Astrocyte (in vitro differentiated cells and primary cell): Measurements from ENCODE around the gene BYSL. TPM values are rescaled to one million over a fixed set of nuclear protein-coding genes. Genes with fewer than 3 reads are reported as not detected.

Experiments
- DNase-seq: peaks from one replicate; pipeline ENCODE4 v3.0.0-alpha.2; 2010; ENCODE audit warnings: low read depth
- FAIRE-seq: peaks from 2 replicates; lab custom pipeline; 2011; peaks lifted over from hg19 to GRCh38; lab: Jason Lieb, UNC
- H2AFZ ChIP-seq: 2 replicates; pipeline ENCODE4 v1.6.0; 2012; ENCODE audit warnings: low read depth, low read length, inconsistent platforms
- H3K27ac ChIP-seq: 2 replicates; pipeline ENCODE4 v1.5.1; 2011; ENCODE audit warnings: low read depth, low read length, inconsistent platforms
- H3K27me3 ChIP-seq: 2 replicates; pipeline ENCODE4 v1.6.0; 2011; ENCODE audit warnings: low read length, inconsistent platforms; ENCODE audit not compliant: insufficient read depth
- H3K36me3 ChIP-seq: 2 replicates; pipeline ENCODE4 v1.5.1; 2011; ENCODE audit warnings: low read length, inconsistent platforms; ENCODE audit not compliant: insufficient read depth
- H3K4me1 ChIP-seq: 2 replicates; pipeline ENCODE4 v1.5.1; 2011; ENCODE audit warnings: low read length, inconsistent platforms; ENCODE audit not compliant: insufficient read depth
- H3K4me2 ChIP-seq: 2 replicates; pipeline ENCODE4 v1.6.0; 2012; ENCODE audit warnings: low read length, inconsistent platforms
- H3K4me3 ChIP-seq: 2 replicates; pipeline ENCODE4 v1.5.1; 2011; ENCODE audit warnings: low read depth, mild to moderate bottlenecking, low read length, inconsistent platforms; ENCODE audit not compliant: insufficient read depth
- H3K79me2 ChIP-seq: 2 replicates; pipeline ENCODE4 v1.6.0; 2012; ENCODE audit warnings: mild to moderate bottlenecking, low read length, inconsistent platforms; ENCODE audit not compliant: insufficient read depth
- H3K9ac ChIP-seq: 2 replicates; pipeline ENCODE4 v1.6.0; 2012; ENCODE audit warnings: mild to moderate bottlenecking, low read length, inconsistent platforms
- H3K9me3 ChIP-seq: 2 replicates; pipeline ENCODE4 v1.5.1; 2012; ENCODE audit warnings: low read depth, mild to moderate bottlenecking, low read length, inconsistent platforms; ENCODE audit not compliant: insufficient read depth
- H4K20me1 ChIP-seq: 2 replicates; pipeline ENCODE4 v1.6.0; 2012; ENCODE audit warnings: low read length, inconsistent platforms; ENCODE audit not compliant: insufficient read depth
- H3K27ac Mint-ChIP-seq: one replicate; pipeline ENCODE4 v1.8.0; 2021; ENCODE audit warnings: mild to moderate bottlenecking, mixed read lengths; ENCODE audit not compliant: unreplicated experiment
- H3K27me3 Mint-ChIP-seq: one replicate; pipeline ENCODE4 v1.8.0; 2021; ENCODE audit warnings: low read depth, mixed read lengths; ENCODE audit not compliant: unreplicated experiment
- H3K36me3 Mint-ChIP-seq: one replicate; pipeline ENCODE4 v1.8.0; 2021; ENCODE audit warnings: low read depth, mixed read lengths; ENCODE audit not compliant: unreplicated experiment
- H3K4me1 Mint-ChIP-seq: one replicate; pipeline ENCODE4 v1.8.0; 2021; ENCODE audit warnings: low read depth, mixed read lengths; ENCODE audit not compliant: unreplicated experiment
- H3K4me3 Mint-ChIP-seq: one replicate; pipeline ENCODE4 v1.8.0; 2021; ENCODE audit warnings: mild to moderate bottlenecking, moderate library complexity, mixed read lengths; ENCODE audit not compliant: unreplicated experiment
- H3K9me3 Mint-ChIP-seq: one replicate; pipeline ENCODE4 v1.8.0; 2021; ENCODE audit warnings: mild to moderate bottlenecking, mixed read lengths; ENCODE audit not compliant: unreplicated experiment
- EZH2 ChIP-seq: IDR thresholded peaks from 2 replicates; pipeline ENCODE4 v1.6.1; 2012; ENCODE audit warnings: mild to moderate bottlenecking, low read length, inconsistent platforms; ENCODE audit not compliant: insufficient read depth
- total RNA-seq: library from RNA; stranded (reverse); gene quantifications from 2 replicates; pipeline ENCODE4 v1.2.1, GENCODE V29; 2021
- TF ChIP-seq, protein P1 (sequence below): IDR thresholded peaks from 2 replicates; pipeline ENCODE4 v1.5.1; 2011; ENCODE audit warnings: low read depth, mild to moderate bottlenecking, inconsistent platforms, low read length, moderate library complexity; ENCODE audit not compliant: insufficient read depth

Gene BYSL
- total RNA-seq, 1 donor from 2014 or later = 41.2 TPM

DNA sequence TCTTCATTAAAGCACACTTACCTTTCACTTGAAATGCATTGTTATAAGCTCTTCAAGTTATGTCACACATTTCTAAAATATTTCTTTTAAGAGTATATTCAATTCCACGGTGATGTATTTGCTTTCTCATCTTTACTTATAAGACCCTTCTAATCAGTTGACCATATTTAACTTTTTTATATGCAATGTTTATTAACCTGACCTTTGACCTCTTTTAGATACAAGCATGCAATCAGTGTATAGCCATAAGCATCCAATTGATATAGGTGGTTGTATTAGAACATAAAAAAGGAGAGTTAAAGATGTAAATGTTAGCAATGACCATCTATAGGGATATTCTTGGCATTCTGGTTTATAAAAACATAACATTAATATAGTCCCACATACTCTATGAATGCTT, 35.4 kb upstream of the BYSL start:
- no peak overlapping the region for H3K27ac Mint-ChIP-seq
- Histone ChIP-seq H3K4me2 (no peak overlapping the region), H3K9me3 (no peaks in the 10 kb centered on the region), H3K79me2 (no peaks in the 10 kb centered on the region), H3K9ac (no peak overlapping the region), H4K20me1 (no peaks in the 10 kb centered on the region), H3K4me3 (no peak overlapping the region), H3K36me3 (no peaks in the 10 kb centered on the region), H3K27ac (no peak overlapping the region), H3K27me3 (no peaks in the 10 kb centered on the region), H3K4me1 (no peaks in the 10 kb centered on the region), H2AFZ (no peak overlapping the region)
- FAIRE-seq (no peak), DNase-seq (no peak)
- H3K4me3 Mint-ChIP-seq = no peak overlapping the region
- TF ChIP-seq, protein P1, sequence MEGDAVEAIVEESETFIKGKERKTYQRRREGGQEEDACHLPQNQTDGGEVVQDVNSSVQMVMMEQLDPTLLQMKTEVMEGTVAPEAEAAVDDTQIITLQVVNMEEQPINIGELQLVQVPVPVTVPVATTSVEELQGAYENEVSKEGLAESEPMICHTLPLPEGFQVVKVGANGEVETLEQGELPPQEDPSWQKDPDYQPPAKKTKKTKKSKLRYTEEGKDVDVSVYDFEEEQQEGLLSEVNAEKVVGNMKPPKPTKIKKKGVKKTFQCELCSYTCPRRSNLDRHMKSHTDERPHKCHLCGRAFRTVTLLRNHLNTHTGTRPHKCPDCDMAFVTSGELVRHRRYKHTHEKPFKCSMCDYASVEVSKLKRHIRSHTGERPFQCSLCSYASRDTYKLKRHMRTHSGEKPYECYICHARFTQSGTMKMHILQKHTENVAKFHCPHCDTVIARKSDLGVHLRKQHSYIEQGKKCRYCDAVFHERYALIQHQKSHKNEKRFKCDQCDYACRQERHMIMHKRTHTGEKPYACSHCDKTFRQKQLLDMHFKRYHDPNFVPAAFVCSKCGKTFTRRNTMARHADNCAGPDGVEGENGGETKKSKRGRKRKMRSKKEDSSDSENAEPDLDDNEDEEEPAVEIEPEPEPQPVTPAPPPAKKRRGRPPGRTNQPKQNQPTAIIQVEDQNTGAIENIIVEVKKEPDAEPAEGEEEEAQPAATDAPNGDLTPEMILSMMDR = no peak
- no peak for TF ChIP-seq EZH2
- H3K4me1 Mint-ChIP-seq = peaks cover 8% of the 10 kb centered on the region
- no peaks in the 10 kb centered on the region for H3K36me3 Mint-ChIP-seq
- no peaks in the 10 kb centered on the region for H3K9me3 Mint-ChIP-seq
- no peaks in the 10 kb centered on the region for H3K27me3 Mint-ChIP-seq

DNA sequence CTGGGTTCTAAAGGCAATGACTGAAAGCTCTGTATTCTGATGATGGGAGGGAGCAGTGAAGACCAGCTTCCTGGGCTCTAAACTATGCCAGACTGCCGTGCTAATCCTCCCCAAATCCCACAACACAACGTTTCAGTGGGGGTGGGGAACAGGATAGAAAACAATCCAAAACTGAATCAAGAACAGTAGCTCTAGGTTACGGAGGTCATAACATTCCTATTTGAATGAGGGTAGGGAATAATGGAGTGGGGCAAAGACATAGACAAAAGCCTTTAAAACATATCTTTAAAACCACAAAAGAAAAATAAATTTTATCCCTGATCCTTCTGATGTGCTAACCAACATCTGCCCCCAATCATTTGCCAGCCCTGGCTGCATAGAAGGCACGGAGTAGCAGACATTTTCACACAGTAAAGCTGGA, 34.0 kb upstream of the BYSL start:
- Mint-ChIP-seq H3K9me3 (no peaks in the 10 kb centered on the region), H3K27ac (no peak overlapping the region), H3K4me1 (peaks cover 8% of the 10 kb centered on the region), H3K36me3 (no peaks in the 10 kb centered on the region), H3K27me3 (no peaks in the 10 kb centered on the region), H3K4me3 (no peak overlapping the region)
- Histone ChIP-seq H3K9me3 (no peaks in the 10 kb centered on the region), H3K36me3 (no peaks in the 10 kb centered on the region), H3K4me2 (no peak overlapping the region), H4K20me1 (no peaks in the 10 kb centered on the region), H3K9ac (no peak overlapping the region), H3K4me3 (no peak overlapping the region), H3K27ac (no peak overlapping the region), H3K4me1 (no peaks in the 10 kb centered on the region), H2AFZ (no peak overlapping the region), H3K27me3 (no peaks in the 10 kb centered on the region), H3K79me2 (no peaks in the 10 kb centered on the region)
- TF ChIP-seq, protein P1 = no peak
- TF ChIP-seq EZH2 = no peak
- no peak for FAIRE-seq
- no peak for DNase-seq

DNA sequence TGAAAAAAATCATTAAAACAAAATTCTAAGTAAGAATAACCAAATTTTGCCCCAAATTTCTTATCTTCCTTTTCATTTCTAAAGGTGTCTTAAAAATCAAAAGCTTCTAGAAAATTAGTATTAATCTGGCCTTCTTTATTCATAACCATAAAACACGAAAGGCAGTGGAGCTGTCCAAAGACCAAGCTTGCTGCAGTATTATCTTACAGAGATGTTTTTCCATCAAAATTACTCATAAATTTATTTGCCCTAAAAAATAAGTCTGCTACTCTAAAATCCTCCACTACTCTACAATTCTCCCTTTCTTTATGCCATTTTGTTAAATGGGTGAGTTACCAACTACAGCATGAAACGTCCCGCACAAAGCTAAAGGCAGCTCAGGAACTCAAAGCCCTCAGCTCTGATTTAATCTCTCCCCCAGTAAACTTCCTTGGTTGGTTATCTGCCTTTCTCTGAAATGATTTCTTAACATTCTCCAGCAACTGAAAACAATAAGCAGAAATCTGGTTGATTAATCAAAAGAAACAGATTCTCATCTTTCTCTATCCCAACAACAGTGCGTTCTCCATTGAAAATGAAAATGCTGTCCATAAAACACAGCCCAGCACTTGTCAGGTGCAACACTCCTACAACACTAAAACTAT, 28.3 kb upstream of the BYSL start:
- no peaks in the 10 kb centered on the region for H3K9me3 ChIP-seq
- no peaks in the 10 kb centered on the region for H3K79me2 ChIP-seq
- Mint-ChIP-seq H3K4me3 (no peak overlapping the region), H3K27ac (no peak overlapping the region), H3K9me3 (no peaks in the 10 kb centered on the region), H3K4me1 (peaks cover 4% of the 10 kb centered on the region), H3K27me3 (no peaks in the 10 kb centered on the region), H3K36me3 (no peaks in the 10 kb centered on the region)
- no peak overlapping the region for H3K9ac ChIP-seq
- DNase-seq = no peak
- peaks cover 12% of the 10 kb centered on the region for H3K4me1 ChIP-seq
- no peaks in the 10 kb centered on the region for H3K36me3 ChIP-seq
- H3K4me3 ChIP-seq = no peak overlapping the region
- H3K4me2 ChIP-seq = no peak overlapping the region
- peaks cover 4% of the 10 kb centered on the region for H3K27me3 ChIP-seq
- no peak for TF ChIP-seq EZH2
- TF ChIP-seq, protein P1 = no peak
- no peak overlapping the region for H3K27ac ChIP-seq
- peaks cover 10% of the 10 kb centered on the region for H4K20me1 ChIP-seq
- FAIRE-seq = no peak
- H2AFZ ChIP-seq = no peak overlapping the region
